ENCODE measurements around the gene ACOXL.

DNA sequence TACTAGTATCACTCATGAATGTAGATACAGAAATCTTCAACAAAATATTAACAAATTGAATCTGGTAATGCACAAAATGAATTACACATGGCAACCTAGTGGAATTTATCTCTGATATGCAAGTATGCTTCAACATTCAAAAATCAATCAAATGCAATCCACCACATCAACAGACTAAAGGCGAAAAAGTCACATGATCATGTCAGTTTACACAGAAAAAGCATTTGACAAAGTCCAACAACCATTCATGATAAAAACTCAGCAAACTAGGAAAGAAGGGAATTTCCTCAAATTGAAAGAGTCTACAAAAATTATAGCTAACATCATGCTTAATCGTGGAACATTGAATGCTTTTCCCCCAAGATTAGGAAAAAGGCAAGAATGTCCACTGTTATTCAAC is 237.8 kb downstream of the ACOXL start:
- TF ChIP-seq, protein P1, sequence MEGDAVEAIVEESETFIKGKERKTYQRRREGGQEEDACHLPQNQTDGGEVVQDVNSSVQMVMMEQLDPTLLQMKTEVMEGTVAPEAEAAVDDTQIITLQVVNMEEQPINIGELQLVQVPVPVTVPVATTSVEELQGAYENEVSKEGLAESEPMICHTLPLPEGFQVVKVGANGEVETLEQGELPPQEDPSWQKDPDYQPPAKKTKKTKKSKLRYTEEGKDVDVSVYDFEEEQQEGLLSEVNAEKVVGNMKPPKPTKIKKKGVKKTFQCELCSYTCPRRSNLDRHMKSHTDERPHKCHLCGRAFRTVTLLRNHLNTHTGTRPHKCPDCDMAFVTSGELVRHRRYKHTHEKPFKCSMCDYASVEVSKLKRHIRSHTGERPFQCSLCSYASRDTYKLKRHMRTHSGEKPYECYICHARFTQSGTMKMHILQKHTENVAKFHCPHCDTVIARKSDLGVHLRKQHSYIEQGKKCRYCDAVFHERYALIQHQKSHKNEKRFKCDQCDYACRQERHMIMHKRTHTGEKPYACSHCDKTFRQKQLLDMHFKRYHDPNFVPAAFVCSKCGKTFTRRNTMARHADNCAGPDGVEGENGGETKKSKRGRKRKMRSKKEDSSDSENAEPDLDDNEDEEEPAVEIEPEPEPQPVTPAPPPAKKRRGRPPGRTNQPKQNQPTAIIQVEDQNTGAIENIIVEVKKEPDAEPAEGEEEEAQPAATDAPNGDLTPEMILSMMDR (IDR thresholded peaks at IDR 0.05) = no peak
- no peak for TF ChIP-seq EP300 (IDR thresholded peaks at IDR 0.05; ENCODE audit: low read depth)
- TF ChIP-seq POLR2A (IDR thresholded peaks at IDR 0.05) = no peak

Measured in transverse colon (tissue), 3 donors.